ENCODE data around the gene ANAPC15.

Gene ANAPC15

DNA sequence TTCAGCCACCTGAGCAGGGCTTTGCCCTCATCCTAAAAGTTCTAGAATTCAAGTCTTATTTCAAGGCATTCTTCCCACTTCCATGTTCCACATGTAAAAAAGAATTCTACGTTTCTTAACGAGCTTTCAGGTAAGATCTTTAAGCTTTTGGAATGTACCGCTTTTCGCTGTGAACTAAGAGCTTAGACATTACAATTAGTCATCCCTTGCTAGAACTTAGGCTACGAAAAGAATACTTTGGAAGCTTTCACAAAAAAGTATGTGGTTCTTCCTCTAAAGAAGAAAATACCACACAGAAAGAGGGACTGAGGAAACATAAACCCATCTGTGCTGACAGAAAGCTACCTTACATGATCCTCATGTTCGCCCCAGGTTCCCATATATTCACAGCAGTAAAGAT, 34.0 kb downstream of the ANAPC15 start:
- Histone ChIP-seq H3F3A (ENCODE audit: insufficient read depth, low read length) (peaks cover 19% of the 10 kb centered on the region), H3K4me3 (ENCODE audit: low read length) (peak overlapping the region; percentile 91), H4K20me1 (ENCODE audit: insufficient read depth, low read length) (no peaks in the 10 kb centered on the region), H3K9me2 (replicated peaks; ENCODE audit: insufficient read depth, low read length) (no peaks in the 10 kb centered on the region), H3K27ac (ENCODE audit: low read length) (no peak overlapping the region), H3K36me3 (replicated peaks; ENCODE audit: insufficient read depth, low read length) (no peaks in the 10 kb centered on the region), H3K9ac (ENCODE audit: low read length) (peak overlapping the region; percentile 79; the same call in 1 of the 2 replicates), H2AFZ (ENCODE audit: low read length) (no peak overlapping the region), H3K27me3 (replicated peaks; ENCODE audit: insufficient read depth, low read length) (no peaks in the 10 kb centered on the region), H3K4me1 (ENCODE audit: low read length) (peaks cover 33% of the 10 kb centered on the region), H3K9me3 (replicated peaks; ENCODE audit: insufficient read depth, low read length) (no peaks in the 10 kb centered on the region), H3K79me2 (ENCODE audit: low read length) (peaks cover 64% of the 10 kb centered on the region), H3K4me2 (ENCODE audit: low read depth, low read length) (peak overlapping the region; percentile 75)
- no peak for TF ChIP-seq EZH2phosphoT487 (IDR thresholded peaks at IDR 0.05; ENCODE audit: low read length)
- TF ChIP-seq, protein P1, sequence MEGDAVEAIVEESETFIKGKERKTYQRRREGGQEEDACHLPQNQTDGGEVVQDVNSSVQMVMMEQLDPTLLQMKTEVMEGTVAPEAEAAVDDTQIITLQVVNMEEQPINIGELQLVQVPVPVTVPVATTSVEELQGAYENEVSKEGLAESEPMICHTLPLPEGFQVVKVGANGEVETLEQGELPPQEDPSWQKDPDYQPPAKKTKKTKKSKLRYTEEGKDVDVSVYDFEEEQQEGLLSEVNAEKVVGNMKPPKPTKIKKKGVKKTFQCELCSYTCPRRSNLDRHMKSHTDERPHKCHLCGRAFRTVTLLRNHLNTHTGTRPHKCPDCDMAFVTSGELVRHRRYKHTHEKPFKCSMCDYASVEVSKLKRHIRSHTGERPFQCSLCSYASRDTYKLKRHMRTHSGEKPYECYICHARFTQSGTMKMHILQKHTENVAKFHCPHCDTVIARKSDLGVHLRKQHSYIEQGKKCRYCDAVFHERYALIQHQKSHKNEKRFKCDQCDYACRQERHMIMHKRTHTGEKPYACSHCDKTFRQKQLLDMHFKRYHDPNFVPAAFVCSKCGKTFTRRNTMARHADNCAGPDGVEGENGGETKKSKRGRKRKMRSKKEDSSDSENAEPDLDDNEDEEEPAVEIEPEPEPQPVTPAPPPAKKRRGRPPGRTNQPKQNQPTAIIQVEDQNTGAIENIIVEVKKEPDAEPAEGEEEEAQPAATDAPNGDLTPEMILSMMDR (IDR thresholded peaks at IDR 0.05; ENCODE audit: low read length), result no peak
- TF ChIP-seq EZH2 (optimal IDR thresholded peaks at IDR 0.05; ENCODE audit: low read depth, low read length), result no peak
- no peak for DNase-seq

GRCh38 chr11:72075756-72076155, 36.7 kb downstream of the ANAPC15 start:
- Histone ChIP-seq H3K27me3 (replicated peaks; ENCODE audit: insufficient read depth, low read length) (no peaks in the 10 kb centered on the region), H3F3A (ENCODE audit: insufficient read depth, low read length) (peaks cover 23% of the 10 kb centered on the region), H3K79me2 (ENCODE audit: low read length) (peaks cover 92% of the 10 kb centered on the region), H3K27ac (ENCODE audit: low read length) (no peak overlapping the region), H3K9ac (ENCODE audit: low read length) (no peak overlapping the region), H3K9me3 (replicated peaks; ENCODE audit: insufficient read depth, low read length) (no peaks in the 10 kb centered on the region), H3K9me2 (replicated peaks; ENCODE audit: insufficient read depth, low read length) (no peaks in the 10 kb centered on the region), H3K4me3 (ENCODE audit: low read length) (no peak overlapping the region), H2AFZ (ENCODE audit: low read length) (no peak overlapping the region), H3K4me2 (ENCODE audit: low read depth, low read length) (no peak overlapping the region), H4K20me1 (ENCODE audit: insufficient read depth, low read length) (no peaks in the 10 kb centered on the region; the same call in 1 of the 2 replicates), H3K36me3 (replicated peaks; ENCODE audit: insufficient read depth, low read length) (no peaks in the 10 kb centered on the region), H3K4me1 (ENCODE audit: low read length) (peaks cover 41% of the 10 kb centered on the region)
- TF ChIP-seq, protein P1 (IDR thresholded peaks at IDR 0.05; ENCODE audit: low read length), result no peak
- TF ChIP-seq EZH2phosphoT487 (IDR thresholded peaks at IDR 0.05; ENCODE audit: low read length) (no peak), EZH2 (optimal IDR thresholded peaks at IDR 0.05; ENCODE audit: low read depth, low read length) (no peak)
- DNase-seq, result no peak

- DNase-seq, result no peak
- no peak overlapping the region for H3K4me2 ChIP-seq (ENCODE audit: low read depth, low read length)
- H3K27me3 ChIP-seq (replicated peaks; ENCODE audit: insufficient read depth, low read length), result no peaks in the 10 kb centered on the region
- H4K20me1 ChIP-seq (ENCODE audit: insufficient read depth, low read length), result peaks cover 4% of the 10 kb centered on the region; the same call in 1 of the 2 replicates
- H3K9me2 ChIP-seq (replicated peaks; ENCODE audit: insufficient read depth, low read length), result no peaks in the 10 kb centered on the region
- no peak overlapping the region for H2AFZ ChIP-seq (ENCODE audit: low read length)
- H3K36me3 ChIP-seq (replicated peaks; ENCODE audit: insufficient read depth, low read length), result no peaks in the 10 kb centered on the region
- no peak overlapping the region for H3K27ac ChIP-seq (ENCODE audit: low read length)
- TF ChIP-seq, protein P1 (IDR thresholded peaks at IDR 0.05; ENCODE audit: low read length), result no peak; the same call in 1 of the 2 replicates
- no peak for TF ChIP-seq EZH2 (optimal IDR thresholded peaks at IDR 0.05; ENCODE audit: low read depth, low read length)
- no peak for TF ChIP-seq EZH2phosphoT487 (IDR thresholded peaks at IDR 0.05; ENCODE audit: low read length)
- H3K9me3 ChIP-seq (replicated peaks; ENCODE audit: insufficient read depth, low read length), result no peaks in the 10 kb centered on the region
- peaks cover 47% of the 10 kb centered on the region for H3K4me1 ChIP-seq (ENCODE audit: low read length)
- peaks cover 30% of the 10 kb centered on the region for H3F3A ChIP-seq (ENCODE audit: insufficient read depth, low read length)
- peaks cover 98% of the 10 kb centered on the region for H3K79me2 ChIP-seq (ENCODE audit: low read length)
- no peak overlapping the region for H3K4me3 ChIP-seq (ENCODE audit: low read length)
- no peak overlapping the region for H3K9ac ChIP-seq (ENCODE audit: low read length)
These were observed 37.4 kb downstream of the ANAPC15 start for GRCh38 chr11:72075109-72075508.
